Stimulated activated CD4-positive, alpha-beta T cell treated with anti-CD3 and anti-CD28 coated beads, Interleukin-15, amount 100 ng/mL, for 48 hours (primary cell): Measurements from ENCODE around the gene FAM136A.
"Not testable (repeated sequence)": the region's sequence is repeated elsewhere in the genome, so short reads cannot be mapped to it uniquely, and the experiment has no call there.

ENCODE experiments used
- DNase-seq, 2 donors: peaks; one replicate each; pipeline ENCODE4 v3.0.0-alpha.2; 2020; ENCODE audit warnings: low read depth in 2 of 2

The FAM136A gene

GRCh38 chr2:70297828-70298227, 4.0 kb downstream of the FAM136A start:
- not testable (repeated sequence) for DNase-seq

GRCh38 chr2:70283500-70284191, 18.2 kb downstream of the FAM136A start:
- DNase-seq = no peak

DNA sequence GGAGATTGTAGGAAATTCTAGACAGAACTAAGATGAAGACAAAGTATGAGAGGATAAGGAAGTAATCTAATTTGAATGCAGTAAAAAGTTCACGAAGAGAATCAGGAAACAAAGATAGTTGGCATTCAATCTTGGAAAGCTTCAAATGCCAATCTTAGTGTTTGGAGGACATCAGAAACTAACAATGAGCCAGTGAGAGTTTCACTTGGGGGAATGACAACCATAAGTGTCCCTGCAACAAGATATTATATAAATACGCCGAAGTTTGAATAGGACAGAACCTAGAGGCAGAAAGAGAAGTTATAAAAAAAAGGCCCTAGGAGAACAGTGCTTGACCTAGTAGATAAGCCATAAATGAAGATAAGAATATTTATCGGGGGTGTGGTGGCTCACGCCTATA, 19.4 kb downstream of the FAM136A start:
- no peak for DNase-seq

DNA sequence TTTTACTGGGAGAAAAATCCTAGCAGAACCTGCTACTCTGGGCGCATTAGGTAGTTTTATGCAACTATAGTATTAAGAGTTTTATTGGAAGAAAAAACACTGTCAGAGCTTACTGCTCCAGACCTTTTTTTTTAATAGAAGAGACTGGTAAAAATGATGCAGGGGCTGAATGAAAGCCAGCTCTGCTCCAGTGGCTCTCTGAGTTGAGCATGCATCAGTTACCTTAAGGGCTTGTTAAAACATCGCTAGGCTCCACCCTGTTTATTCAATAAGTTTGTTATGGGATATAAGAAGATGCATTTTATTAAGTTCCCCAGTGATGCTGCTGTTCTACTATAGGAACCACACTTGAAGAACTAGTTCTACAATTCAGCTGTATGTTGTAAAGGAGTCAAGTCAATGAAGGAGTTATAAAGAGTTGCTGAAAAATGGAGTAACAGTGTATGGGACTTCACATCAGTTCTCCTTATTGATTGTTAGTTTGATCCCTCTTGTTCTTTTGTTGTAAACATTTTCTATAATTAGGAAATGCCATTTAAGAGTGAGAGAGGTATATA, 21.5 kb downstream of the FAM136A start:
- DNase-seq = no peak

DNA sequence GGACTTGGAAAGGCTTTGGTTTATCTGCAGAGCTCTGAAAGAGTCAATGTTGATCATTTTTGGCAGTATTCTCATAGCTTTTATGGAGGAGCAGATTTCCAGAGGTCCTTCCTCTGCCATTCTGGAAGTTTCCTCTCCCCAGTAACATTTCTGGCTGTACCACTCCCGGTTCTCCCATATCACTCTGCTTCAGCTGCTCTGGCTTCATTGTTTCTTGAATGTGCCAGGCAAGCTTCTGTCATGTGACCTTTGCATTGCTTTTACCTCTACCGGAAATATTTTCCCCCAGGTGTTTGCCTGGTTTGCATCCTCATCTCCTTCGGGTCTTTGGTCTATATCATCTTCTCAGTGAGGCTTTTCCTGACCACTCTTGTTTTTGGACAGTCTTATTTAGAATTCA, 31.5 kb downstream of the FAM136A start:
- no peak for DNase-seq

DNA sequence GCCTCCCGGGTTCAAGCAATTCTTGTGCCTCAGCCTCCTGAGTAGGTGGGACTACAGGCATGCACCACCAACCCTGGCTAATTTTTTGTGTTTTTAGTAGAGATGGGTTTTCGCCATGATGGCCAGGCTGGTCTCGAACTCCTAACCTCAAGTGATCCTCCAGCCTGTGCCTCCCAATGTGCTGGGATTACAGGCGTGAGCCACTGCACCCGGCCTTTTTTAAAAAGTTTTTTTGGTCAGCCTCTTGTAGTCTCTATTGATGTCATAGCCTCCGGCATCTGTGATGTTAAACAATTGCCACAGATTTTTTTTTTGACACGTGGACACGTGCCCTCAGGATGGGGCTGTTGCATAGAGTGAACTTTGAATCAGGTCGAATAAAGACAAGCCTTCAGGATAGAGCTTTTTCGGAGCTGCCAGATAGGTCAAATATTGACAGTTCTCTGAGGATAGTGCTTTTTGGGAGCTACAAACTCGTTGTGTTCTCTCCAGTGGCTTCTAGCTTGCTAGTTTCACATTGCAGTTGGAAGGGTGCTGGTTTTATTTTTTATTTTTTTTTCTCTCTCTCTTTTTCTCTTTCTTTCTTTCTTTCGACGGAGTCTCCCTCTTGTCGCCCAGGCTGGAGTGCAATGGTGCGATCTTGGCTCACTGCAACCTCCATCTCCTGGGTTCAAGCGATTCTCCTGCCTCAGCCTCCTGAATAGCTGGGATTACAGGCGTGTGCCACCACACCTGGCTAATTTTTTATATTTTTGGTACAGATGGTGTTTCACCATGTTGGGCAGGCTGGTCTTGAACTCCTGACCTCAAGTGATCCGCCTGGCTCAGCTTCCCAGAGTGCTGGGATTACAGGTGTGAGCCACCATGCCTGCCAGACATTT, 32.2 kb downstream of the FAM136A start:
- not testable (repeated sequence) for DNase-seq

- DNase-seq = not testable (repeated sequence)
Observed at GRCh38 chr2:70266925-70267324, 34.9 kb downstream of the FAM136A start.

DNA sequence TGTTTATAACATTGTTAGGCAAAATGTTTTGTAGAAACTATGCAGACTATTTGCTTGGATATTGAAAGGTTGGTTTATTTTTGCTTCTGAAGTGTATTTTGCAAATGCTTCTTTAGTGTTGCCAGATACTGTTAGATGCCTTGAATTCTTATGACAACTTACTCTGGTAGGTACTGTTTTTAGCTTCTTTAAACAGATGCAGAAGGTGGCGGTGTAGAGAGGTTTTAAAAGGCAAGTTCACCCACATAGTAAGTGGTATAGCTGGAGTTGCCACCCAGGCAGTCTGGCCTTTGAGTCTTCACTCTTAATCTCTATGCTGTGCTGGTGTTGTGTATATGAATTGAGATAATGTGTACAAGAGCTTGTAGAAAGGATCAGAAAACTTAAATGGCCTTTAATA, 40.4 kb downstream of the FAM136A start:
- no peak for DNase-seq

DNA sequence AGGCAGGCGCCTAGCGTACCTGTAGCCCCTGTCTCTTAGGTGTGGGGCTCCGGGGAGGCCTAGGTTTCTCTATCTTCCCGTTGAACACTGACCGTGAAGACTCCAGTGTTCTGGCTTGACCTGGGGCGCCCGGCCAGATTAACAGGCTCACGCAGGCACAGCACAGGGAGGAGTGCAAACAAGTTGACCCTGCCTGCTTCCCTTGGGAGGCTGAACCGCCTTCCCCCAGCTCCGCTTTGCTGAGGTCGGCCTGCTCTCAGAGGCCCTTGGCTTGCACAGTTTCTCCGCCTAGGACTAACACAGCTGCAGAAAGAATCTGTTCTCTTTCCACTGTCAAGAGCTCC, 43.4 kb downstream of the FAM136A start:
- no peak for DNase-seq

- DNase-seq = no peak
Observed at GRCh38 chr2:70255637-70256314, 46.1 kb downstream of the FAM136A start.

DNA sequence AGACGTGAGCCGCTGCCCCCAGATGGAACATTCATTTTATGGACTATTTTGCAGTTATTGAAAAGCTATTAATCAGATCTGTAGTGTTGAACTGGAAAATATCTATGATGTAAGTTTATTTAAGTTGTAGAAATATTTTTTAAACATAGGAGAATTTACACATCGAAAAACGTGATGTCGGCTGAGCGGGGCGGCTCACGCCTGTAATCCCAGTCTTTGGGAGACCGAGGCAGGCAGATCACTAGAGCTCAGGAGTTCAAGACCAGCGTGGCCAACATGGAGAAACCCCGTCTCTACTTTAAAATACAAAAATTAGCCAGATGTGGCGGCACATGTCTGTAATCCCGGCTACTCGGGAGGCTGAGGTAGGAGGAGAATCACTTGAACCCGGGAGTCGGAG, 51.4 kb downstream of the FAM136A start:
- no peak for DNase-seq

DNA sequence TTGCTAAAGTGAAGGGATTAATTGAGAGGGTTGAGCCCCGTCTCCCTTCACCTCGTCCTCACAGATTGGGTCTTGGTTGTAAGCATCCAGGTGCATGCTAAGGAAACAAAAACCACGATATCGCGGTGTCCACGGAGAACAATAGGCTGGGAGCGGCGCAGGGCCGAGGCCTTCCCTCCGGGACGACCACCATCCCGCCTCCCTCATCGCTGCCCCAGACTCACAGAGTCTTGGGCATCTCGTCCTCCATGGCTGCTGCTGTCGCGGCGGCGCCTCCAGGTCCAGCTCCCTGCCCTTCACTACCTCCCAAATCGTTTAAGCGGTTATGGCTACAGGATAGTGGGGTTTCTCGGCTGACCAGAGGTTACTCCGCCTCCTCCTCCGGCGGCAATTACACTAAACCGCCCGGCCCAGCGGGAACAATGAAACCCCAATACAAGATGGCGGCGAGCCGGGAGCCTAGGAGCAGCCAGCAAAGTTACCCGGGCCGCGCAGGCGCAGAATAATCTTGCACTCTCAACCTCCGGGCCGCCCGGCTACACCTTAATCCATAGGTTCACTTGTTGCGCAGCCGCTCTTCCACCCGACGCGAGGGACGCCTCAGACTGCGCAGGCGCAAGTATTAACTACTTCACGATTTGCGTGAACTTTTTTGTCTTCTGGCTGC, 53.6 kb downstream of the FAM136A start, which contains the start of gene TIA1:
TIA1 (minus strand) TSS at position 448 of the 667 bp plus-strand sequence; CDS start at position 250, 198 bp downstream.
- DNase-seq = peak; percentile 96 to 97

GRCh38 chr2:70247364-70248180, 54.3 kb downstream of the FAM136A start:
- DNase-seq = no peak
